Fibroblast of skin of left quadriceps (primary cell): ENCODE data around the gene CDH20.

Experiments
- DNase-seq, 2 experiments: peaks; one replicate each; pipeline ENCODE4 v3.0.0-alpha.2; 2013; ENCODE audit warnings: low read depth in 2 of 2

Gene CDH20

GRCh38 chr18:61426492-61427053 lies 93.3 kb downstream of the CDH20 start:
- DNase-seq: no peak

- DNase-seq: no peak
Measured at GRCh38 chr18:61428266-61428665, 95.0 kb downstream of the CDH20 start.

- no peak for DNase-seq
Measured at GRCh38 chr18:61432590-61432989, 99.4 kb downstream of the CDH20 start.

- DNase-seq: no peak
Measured at GRCh38 chr18:61435064-61435652, 101.9 kb downstream of the CDH20 start.

- peak; percentile 29 for DNase-seq
Measured at GRCh38 chr18:61443081-61443725, 110.0 kb downstream of the CDH20 start.

- no peak for DNase-seq
Measured at GRCh38 chr18:61448316-61448715, 115.1 kb downstream of the CDH20 start.

GRCh38 chr18:61459896-61460648 lies 126.8 kb downstream of the CDH20 start:
- DNase-seq: no peak

- peak; percentile 17 to 22 for DNase-seq
Measured at GRCh38 chr18:61464551-61465142, 131.4 kb downstream of the CDH20 start.

GRCh38 chr18:61466736-61467135 lies 133.5 kb downstream of the CDH20 start:
- DNase-seq: no peak

GRCh38 chr18:61470031-61470674 lies 136.9 kb downstream of the CDH20 start:
- no peak for DNase-seq

GRCh38 chr18:61471541-61471940 lies 138.3 kb downstream of the CDH20 start:
- no peak for DNase-seq

GRCh38 chr18:61471942-61472341 lies 138.7 kb downstream of the CDH20 start:
- DNase-seq: no peak

- DNase-seq: no peak
Measured at GRCh38 chr18:61474341-61474740, 141.1 kb downstream of the CDH20 start.

- no peak for DNase-seq
Measured at GRCh38 chr18:61474918-61475317, 141.7 kb downstream of the CDH20 start.

GRCh38 chr18:61475931-61476330 lies 142.7 kb downstream of the CDH20 start:
- no peak for DNase-seq

- no peak for DNase-seq
Measured at GRCh38 chr18:61489334-61489733, 156.1 kb downstream of the CDH20 start.

GRCh38 chr18:61496374-61496773 lies 163.1 kb downstream of the CDH20 start:
- DNase-seq: no peak

GRCh38 chr18:61497422-61497821 lies 164.2 kb downstream of the CDH20 start:
- DNase-seq: no peak

GRCh38 chr18:61502472-61502871 lies 169.2 kb downstream of the CDH20 start:
- peak; percentile 33 to 35 for DNase-seq

GRCh38 chr18:61503688-61504087 lies 170.5 kb downstream of the CDH20 start:
- DNase-seq: peak in 1 of 2 experiments; percentile 3

GRCh38 chr18:61528961-61529360 lies 195.7 kb downstream of the CDH20 start:
- DNase-seq: no peak

- no peak for DNase-seq
Measured at GRCh38 chr18:61530681-61531080, 197.5 kb downstream of the CDH20 start.
